ENCODE measurements around the gene HDGF.
"Not testable (repeated sequence)": the region's sequence is repeated elsewhere in the genome, so short reads cannot be mapped to it uniquely, and the experiment has no call there.

HDGF gene

DNA sequence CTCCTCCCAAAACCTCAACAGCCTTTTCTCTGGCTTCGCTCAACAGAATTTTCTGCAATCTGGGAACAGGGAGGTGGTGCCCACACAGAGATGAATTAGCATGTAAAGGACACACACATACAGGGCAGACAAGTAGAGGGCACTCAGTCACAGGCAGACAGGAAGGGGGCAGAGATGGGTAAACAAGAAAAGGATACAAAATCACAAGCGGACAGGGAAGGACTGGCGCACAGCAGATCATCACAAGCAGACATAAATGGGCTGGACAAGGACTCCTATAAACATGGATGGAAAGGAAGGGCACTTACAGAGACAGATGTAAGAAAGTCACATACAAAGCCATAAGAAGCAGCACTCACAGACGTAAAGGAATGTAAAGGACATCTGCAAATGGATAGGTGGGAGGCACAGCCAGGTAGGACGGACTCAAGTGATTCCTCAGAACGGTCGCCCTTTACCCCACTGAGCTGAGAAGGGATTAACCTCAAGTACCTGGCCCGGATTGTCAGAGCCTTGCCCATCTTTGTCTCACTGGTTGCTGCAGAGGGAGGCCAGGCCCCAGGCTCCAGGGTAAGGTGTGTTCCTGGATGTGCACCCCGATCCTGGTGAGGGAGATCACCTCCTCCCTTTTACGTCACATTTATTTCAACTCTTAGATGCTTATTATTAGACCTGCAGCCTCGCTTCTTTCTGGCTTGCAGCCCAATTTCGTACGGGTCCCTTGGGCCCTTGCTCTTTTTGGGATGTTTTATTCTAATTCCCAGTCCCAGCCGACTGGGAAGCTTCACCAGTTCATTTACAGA lies 15.0 kb upstream of the HDGF start:
- peak in 1 of 4 experiments; percentile 28 for DNase-seq

DNA sequence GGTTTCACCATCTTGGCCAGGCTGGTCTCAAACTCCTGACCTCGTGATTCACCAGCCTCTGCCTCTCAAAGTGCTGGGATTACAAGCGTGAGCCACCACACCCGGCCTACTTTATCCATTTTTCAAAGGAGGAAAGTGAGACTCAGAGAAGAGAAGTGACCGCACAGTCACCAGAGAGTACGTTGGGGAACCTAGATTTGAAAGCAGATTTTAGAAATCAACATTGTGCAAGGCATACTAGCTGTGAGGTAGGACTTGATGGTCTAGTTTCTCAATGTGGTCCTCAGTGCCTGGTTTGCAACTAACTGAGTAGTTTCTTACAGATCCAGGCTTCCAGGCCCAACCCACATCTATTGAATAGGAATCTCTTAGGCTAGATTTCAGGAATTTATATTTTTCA lies 14.2 kb upstream of the HDGF start:
- DNase-seq, result no peak

DNA sequence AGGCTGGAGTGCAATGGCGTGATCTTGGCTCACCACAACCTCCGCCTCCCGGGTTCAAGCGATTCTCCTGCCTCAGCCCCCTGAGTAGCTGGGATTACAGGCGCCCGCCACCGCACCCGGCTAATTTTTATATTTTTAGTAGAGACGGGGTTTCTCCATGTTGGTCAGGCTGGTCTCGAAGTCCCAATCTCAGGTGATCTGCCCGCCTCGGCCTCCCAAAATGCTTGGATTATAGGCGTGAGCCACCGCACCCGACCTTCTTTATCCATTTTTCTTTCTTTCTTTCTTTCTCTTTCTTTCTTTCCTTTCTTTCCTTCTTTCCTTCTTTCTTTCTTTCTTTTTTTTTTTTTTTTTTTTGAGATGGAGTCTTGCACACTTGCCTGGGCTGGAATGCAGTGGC lies 13.7 kb upstream of the HDGF start:
- DNase-seq, result not testable (repeated sequence)

DNA sequence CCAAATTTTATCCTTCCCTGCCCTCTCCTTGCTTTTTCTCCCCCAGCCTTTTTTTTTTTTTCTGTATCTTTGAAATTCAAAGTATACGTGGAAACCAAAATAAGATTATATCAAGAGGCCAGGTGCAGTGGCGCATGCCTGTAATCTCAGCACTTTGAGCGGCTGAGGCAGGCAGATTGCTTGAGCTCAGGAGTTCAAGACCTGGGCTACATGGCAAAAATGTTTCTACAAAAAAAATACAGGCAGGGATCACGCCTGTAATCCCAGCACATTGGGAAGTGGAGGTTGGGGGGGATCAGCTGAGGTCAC lies 9.3 kb upstream of the HDGF start:
- no peak for DNase-seq

DNA sequence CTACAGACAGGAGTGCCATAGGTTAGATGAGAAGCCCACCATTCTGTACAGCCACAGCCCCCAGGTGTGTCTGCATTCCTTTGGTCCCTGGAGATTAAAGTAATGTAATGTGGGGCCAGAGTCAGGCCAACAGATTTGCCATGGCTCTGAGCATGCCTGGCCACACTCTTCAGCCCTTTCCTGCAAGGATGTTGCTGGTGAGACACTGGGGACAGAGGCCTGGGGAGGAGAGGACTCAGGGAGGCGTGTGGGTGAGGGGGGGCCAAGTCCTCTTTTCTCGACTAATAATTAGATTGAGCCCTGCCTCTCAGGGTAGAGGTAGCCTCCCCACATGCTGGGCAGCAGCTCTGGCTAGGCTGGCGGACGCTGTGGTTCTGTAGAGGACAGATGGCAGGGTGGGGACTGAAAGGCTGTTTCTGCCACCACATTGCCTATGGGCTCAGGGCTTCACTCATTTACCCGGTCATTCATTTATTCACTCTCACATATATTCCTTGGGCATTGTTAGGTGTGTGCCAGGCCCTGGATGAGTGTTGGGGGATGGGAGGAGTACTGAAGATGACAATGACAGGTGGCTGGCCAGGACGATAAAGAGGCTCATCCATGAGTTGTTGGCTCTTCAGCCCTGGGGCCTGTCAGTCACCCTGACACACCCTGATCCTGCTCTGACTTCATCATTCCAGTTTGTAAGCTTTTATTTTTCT lies 8.8 kb upstream of the HDGF start:
- no peak for DNase-seq

DNA sequence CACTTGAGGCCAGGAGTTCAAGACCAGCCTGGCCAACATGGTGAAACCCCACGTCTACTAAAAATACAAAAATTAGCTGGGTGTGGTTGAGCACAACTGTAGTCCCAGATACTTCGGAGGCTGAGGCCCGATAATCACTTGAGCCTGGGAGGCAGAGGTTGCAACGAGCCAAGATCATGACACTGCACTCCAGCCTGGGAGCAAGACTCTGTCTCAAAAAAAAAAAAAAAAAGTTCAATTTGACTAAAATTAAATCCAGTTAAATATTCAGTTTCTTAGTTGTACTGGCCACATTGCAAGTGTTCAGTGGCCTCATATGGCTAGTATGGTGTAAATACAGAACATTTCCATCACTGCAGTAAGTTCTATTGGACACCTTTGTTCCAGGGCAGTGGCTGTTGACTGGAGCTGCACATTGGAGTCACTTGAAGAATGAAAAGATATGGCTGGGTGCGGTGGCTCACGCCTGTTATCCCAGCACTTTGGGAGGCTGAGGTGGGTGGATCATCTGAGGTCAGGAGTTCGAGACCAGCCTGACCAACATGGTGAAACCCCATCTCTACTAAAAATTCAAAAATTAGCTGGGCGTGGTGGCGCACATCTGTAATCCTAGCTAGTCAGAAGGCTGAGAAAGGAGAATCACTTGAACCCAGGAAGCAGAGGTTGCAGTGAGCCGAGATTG lies 6.2 kb upstream of the HDGF start:
- not testable (repeated sequence) for DNase-seq

DNA sequence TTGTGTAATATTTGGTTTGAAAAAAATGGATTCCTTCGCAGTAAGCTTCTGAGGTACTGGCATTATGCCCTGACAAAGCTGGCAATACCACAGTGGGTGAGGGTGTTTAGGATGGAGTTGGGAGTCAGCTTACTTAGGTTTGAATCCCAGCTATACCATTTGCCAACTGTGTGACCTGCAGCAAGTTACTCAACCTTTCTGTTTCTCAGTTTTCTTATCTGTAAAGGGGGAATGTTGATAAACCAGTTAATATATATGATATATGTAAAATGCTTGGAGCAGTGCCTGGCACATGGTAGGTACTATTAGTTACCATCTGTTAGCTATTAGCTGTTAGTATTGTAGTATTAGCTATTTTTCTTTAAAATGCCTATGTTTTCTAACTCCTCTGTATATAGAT lies 4.9 kb upstream of the HDGF start:
- DNase-seq, result no peak

DNA sequence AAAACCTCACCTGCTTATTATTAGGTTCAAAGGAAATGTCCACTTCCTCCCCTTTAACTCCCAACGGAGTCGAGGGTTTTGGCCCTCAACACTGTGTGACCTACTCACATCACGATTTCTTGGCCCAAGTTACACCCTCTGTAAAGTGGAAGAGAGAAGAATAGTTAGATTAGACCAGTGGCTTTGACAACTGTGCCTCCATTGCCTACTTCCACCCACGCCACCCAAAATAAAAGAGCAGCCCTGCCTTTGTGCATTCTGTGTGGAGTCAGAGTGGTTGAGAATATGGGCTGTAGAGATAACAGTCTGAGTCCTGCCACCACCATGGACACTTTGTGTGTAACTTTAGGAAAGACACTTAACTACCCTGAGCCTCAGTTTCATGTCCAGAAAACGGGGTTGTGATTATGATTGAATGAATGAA lies 4.1 kb upstream of the HDGF start:
- no peak for DNase-seq

DNA sequence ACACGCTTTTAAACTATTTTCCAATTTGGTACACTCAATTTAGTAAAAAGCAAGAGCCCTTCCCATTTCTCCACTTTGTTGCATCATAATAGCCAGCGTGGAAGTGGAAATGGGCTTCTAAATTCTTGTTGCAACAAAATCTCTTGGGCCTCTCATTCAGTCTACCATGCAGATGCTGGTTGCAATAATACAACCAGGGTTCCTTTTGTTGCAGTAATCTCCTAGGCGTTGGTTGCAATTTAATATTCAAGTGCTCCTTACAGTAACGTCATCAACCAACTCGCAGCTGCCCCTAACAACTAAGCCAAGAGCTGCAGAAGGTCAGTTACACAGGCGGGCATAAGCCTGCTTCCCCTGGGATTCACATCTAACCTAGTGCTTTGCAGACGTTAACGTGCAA lies 2.7 kb upstream of the HDGF start:
- no peak for DNase-seq

DNA sequence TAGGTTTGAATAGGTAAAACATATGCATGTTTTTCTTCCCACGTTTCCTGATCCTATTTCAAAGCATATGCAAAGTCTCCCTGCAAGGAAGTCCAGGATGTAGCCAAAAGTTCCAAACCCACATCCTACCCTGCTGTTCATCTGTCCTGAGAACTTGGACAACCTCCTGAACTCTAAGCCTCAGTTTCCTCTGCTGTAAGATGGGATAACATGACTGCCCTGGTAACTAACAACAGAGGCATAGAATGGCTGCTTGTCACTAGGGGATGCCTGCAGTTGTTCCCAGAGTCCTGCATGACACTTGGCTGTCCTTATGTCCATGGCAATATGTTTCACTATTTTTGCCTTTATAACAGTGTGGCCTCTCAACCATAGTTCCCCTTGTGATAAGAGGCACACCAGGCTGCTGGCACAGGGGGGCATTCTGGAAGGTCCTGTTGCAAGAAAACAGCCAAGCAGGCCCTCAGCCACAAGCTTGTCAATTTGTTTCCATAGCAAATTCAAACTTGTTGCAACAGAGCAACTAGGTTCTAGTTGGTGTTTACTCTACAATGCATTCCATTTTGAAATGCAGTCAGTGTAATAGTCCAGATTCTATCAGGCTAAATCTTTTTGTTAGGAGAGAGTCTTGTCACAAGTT lies 1.5 kb upstream of the HDGF start:
- DNase-seq, result no peak

DNA sequence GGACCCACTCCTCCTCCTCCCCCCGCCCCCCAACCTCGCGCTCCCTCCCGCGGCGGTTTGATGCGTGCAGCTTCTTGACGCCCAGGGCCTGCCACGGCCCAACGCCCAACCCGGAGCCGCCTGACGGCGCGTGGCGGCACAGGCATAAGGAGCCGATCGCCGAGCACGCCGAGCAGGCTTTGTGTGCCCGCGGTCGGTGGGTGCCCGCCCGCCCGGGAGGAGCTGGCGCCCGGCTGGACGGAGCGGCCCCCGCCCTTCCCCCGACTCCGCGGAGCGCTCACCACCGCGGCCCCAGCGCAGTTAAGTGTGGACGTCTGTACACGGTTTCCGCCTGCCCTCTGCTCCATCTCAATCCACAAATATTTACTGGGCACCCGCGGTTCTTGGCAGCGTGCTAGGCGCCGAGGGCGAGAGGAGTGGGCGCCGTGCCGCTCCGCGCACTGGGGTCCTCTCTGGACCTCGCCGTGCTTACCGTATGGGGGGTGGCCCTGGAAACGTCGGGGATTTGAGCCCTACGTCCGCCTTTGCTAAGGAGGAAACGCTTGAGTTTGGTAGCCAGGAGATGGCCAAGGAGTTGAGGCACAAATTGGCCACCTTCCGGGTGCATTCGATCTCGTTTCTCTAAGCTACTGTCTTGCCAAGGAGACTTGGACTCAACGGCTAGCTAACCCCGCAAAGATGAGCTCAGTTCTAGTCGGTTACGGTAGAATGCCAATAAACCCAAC lies 444 bp upstream of the HDGF start:
- peak; percentile 87 to 98 (median 94) for DNase-seq

DNA sequence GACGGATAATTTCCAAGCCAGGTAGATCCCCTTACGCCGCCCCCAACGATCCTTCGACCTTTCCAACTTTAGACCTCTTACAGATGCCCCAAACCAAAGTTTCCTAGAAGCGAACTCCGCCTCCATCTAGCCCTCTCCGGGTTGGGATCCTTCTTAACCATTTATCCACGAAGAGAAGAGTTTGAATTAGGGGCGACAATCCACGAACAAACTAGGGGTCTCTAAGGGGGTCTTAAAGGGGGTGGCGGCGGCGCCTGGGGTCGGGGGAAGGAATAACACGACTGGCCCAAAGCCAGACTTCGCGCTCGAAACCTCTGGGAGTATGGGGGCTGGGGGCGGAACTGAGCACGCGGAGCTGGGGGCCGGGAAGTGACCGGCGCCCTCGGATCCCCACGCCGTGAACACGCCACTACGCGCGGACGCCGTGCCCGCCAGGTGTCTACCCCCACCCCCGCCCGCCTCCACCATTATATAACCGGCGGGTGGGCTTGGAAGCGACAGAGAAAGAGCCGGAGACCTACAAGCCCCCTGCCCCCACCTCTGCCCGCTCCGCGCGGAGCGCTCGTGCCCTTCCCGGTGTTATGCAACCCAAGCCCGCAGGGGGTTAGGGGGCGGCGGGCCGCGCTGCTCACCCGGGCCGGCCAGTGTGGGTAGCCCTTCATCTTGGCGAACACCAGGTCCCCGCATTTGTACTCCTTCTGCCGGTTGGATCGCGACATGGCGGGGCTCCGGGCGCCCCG lies 594 bp downstream of the HDGF start:
- peak in 1 of 4 experiments; percentile 35 for DNase-seq

DNA sequence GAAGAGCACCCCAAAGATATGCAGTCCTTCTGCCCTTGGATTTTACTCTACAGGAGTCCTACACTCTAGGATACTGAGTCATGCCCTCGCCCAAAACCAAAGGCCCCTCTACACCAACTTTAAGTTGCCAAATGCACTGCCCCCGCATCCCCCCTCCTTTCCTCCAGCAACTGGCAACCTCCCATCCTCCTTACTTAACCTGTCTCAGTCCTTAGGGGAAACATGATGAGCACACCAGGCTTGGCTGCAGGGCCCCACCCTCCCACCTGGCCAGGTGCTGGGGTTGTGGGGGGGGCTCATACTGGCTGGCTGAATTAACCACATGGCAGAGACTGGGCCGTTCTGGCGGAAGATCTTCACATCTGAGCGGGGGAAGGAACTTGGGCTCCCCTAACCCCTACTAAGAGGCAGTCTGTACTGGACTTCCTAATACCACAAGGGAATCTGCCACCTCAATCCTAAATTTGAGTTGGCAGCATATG lies 1.2 kb downstream of the HDGF start:
- no peak for DNase-seq

DNA sequence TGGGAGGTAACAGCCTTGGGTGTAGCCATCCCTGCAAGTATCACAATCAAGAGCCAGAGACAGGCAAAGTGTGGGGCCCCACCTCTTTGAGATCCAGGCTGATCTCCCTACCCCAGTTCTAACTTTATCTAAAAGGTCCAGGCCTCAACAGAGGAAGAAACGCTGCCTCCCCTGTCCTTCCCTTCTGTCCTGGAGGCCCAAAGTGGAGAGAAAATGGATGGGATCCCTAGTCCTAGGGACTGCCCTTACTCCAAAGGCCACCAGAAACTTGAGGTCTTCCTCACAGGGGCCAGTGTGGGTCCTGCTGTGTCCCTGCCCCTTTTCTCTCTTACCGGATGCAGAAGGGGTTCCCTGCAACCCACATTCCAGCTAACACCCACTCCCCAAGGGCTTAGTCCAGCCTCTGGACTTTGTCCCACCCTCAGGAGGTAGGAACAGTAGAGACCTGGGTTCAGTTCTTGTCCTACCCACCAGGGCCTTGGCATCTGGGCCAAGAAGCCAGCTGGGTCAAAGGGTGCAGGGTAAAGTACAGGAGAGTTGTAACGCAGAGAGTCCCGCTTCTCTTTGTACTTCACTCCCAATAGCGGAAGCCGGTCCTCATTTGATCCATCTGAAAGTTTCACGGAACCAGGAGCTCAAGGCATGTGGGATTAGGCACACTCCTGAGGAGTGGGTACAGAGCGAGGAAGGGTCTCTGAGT lies 1.9 kb downstream of the HDGF start:
- no peak for DNase-seq

DNA sequence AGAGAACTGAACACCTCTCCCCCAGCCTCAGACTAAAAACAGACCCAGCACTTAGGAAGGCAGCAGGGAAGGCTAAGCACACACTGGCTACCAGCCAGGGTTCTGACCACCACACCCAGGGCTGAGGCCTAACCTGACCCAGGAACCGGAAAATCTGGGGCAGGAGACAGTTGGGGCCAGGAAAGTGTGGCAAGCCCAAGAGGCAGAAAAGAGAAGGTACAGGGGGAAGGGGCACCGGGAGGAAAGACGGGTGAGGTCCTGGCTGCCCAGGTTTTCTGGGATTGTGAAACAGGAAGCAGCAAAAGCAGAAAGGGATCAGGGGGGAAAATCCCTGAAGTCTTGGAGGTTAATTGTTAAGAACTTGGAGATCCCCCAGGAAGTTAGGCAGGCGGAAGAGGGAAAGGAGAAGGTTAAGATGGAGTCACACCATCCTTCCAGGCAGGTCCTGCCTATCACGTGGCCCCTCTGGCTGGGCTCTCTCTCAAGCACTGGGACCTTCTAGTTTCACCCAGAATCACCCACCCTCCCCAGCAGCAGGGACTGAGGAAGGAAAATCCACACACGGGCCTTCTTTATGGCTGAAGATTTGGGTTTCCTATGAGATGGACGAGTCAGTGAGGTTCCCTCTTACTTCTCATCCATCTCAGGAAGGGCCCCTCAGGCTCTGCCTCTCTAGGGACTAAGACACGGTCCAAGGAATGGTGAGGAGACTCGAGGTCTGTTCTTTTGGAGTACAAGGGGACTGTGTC lies 2.6 kb downstream of the HDGF start:
- no peak for DNase-seq

DNA sequence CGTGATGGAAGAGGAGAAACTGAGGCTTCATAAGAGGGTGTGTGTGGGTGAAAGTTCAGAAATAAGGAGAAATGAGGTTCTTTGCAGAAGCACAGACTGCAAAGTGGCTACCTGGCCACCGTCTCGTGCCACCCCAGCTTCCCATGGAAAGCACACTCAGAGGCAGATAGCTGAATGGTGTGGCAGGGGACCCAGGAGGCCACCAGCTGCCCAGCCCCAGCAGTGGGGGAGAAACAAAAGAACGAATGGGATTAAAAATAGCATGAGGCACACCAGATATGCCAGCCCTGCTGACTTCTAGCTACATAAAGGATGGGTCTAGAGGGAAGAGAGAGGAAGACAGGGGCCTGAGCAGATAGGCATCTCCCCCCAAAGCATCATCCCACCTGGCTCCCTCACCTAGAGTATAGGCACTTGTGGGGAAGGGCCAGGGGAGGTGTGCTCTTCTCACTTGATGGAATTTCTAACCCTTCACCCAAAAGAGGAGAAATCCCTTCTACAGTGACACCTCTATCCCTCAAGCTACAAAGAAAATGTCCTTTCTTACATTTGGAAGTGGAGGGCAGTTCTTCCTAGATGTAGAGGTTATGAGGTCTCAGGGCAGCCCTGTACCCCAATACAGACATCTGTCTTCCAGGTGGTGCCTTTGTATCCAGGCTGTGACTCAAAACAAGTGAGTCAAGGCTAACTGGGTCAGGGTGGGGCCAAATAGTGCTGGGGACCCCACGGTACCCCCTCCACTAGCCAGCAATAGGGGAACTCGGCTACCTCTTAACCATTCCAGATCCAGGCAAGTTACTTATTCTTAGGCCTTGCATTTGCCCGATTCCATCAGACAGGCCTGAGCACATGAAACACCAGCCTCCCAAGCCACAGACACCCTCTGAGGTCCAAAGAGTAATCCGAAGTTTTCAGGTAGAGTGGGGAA lies 3.5 kb downstream of the HDGF start:
- DNase-seq, result no peak

DNA sequence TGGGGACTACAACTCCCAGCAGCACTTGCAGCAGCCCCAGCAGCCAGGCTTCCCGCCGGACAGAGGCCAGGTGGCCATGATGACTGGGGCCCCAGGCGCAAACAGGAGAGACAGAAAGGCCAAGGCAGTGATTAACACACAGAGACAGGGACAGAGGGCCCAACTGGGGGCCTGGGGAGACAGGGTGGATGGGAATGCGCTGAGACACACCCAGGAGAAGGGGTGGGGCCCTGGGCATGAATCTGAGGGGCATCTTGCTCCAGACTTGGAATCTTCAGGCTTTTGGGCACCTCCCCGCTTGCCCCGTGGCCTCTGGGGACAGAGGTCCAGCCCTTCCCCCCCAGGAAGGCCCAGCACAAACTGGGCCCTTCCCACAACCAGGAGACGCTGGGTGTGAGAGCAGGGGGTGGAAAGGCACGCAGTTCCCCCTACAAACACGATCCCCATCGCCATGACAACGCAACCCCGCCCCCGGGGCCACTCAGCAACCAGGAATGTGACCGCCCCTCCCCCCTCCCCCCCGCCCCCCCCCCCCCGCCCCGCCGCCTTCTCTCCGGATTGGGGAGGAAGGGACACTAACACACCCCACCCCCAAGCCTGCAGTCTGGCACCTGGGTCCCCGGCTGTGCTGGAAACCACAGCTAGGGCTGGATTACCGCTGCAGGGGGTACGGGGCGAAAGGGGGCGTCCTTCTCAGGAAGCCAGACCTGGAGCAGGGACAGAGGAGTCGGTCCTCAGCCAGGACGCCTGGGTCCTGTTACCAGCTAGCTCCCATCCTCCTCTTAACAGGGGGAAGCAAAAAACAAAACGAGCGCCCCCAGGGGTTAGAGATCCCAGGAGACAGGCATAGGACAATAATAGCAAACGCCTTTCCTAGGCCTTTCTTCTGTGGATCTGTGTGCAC lies 4.5 kb downstream of the HDGF start:
- peak in 2 of 4 experiments; percentile 23 to 43 for DNase-seq

DNA sequence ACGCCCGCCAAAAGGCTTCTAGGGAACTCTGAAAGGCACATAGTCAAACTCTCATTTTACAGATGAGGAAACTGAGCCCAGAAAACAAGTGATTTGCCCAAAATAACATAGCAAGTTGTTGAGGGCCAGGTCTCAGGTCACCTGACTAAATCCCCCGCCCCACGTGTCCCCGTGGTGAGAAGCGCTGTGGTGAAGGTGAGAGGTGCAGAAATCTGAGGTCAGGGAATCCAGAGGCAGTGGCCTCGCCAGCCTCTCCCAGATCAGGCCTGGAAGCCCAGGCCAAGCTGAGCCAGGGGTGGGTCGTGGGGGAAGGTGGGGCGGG lies 5.1 kb downstream of the HDGF start:
- no peak for DNase-seq
